Stimulated activated effector memory CD8-positive, alpha-beta T cell treated with anti-CD3 and anti-CD28 coated beads, Interleukin-12 subunit alpha, Interleukin-12 subunit beta, amount 100 ng/mL, for 72 hours (primary cell): ENCODE results near the gene CLEC7A.

Source experiments
- ATAC-seq: fragments of 150-1000 bp; cut with Tn5 transposase; 2 replicates; pipeline ENCODE4 v1.10.0; 2021
- DNase-seq, 2 donors: peaks; one replicate each; pipeline ENCODE4 v3.0.0; 2021 to 2022; ENCODE audit warnings: low spot score in 2 of 2
- H3K27ac Mint-ChIP-seq: one replicate; pipeline ENCODE4 v1.8.0; 2022; ENCODE audit warnings: mild to moderate bottlenecking, mixed read lengths
- H3K36me3 Mint-ChIP-seq: one replicate; pipeline ENCODE4 v1.8.0; 2022; ENCODE audit warnings: mild to moderate bottlenecking, mixed read lengths
- H3K4me1 Mint-ChIP-seq: one replicate; pipeline ENCODE4 v1.8.0; 2022; ENCODE audit warnings: mixed read lengths
- H3K4me3 Mint-ChIP-seq: one replicate; pipeline ENCODE4 v1.8.0; 2022; ENCODE audit warnings: mild to moderate bottlenecking, mixed read lengths
- H3K9me3 Mint-ChIP-seq: one replicate; pipeline ENCODE4 v1.8.0; 2022; ENCODE audit warnings: mixed read lengths

The CLEC7A gene

DNA sequence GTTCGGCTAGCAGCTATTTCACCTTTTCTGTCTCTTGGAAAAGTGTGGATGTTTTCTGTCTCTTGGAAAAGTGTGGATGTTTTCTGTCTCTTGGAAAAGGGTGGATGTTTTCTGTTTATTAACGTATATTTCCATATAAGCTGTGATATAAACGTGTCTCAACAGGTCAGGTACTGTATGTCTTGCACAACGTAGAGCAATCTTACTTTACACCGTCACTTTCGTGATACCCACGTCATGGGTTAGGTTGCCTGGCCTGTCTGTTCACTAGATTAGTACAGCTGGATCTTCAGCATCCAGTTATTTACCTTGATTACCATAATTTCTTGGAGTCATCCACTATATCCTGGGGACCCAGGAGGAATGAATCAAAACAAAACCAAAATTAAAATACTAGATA, 14.1 kb downstream of the CLEC7A start:
- Mint-ChIP-seq H3K27ac (no peak overlapping the region), H3K4me1 (no peaks in the 10 kb centered on the region), H3K36me3 (no peaks in the 10 kb centered on the region), H3K9me3 (peaks cover 3% of the 10 kb centered on the region), H3K4me3 (no peak overlapping the region)
- DNase-seq: no peak
- no peak for ATAC-seq

DNA sequence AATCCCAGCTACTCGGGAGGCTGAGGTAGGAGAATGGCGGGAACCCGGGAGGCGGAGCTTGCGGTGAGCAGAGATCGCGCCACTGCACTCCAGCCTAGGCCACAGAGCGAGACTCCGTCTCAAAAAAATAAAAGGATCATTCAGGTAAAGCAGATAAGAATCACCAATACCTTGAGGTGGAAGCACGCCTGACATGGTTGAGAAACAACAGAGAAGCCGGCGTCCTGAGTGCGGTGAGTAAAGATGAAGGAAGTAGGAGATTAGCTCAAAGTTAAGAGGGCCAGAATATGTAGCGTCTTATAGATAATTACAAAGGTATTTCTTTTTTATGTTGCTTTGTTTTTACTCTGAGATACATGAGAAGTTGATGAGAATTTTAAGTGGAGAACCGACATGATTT, 14.7 kb downstream of the CLEC7A start:
- no peak for ATAC-seq
- no peak overlapping the region for H3K4me3 Mint-ChIP-seq
- peaks cover 3% of the 10 kb centered on the region for H3K9me3 Mint-ChIP-seq
- no peaks in the 10 kb centered on the region for H3K4me1 Mint-ChIP-seq
- DNase-seq: no peak
- H3K27ac Mint-ChIP-seq: no peak overlapping the region
- no peaks in the 10 kb centered on the region for H3K36me3 Mint-ChIP-seq

DNA sequence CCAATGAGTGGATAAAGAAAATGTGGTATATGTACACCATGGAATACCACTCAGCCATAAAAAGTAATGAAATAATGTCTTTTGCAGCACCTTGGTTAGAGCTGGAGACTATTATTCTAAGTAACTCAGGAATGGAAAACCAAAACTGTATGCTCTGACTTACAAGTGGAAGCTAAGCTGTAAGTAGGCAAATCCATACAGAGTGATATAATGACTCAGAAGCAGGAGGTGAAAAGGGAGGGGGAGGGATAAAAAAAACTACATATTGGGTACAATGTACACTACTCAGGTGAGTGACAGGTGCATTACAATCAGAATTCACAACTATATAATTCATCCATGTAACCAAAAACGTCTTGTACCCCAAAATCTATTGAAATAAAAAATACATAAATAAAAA, 16.1 kb downstream of the CLEC7A start:
- ATAC-seq (no peak), DNase-seq (no peak)
- Mint-ChIP-seq H3K36me3 (no peaks in the 10 kb centered on the region), H3K9me3 (no peaks in the 10 kb centered on the region), H3K4me3 (no peak overlapping the region), H3K27ac (no peak overlapping the region), H3K4me1 (no peaks in the 10 kb centered on the region)

DNA sequence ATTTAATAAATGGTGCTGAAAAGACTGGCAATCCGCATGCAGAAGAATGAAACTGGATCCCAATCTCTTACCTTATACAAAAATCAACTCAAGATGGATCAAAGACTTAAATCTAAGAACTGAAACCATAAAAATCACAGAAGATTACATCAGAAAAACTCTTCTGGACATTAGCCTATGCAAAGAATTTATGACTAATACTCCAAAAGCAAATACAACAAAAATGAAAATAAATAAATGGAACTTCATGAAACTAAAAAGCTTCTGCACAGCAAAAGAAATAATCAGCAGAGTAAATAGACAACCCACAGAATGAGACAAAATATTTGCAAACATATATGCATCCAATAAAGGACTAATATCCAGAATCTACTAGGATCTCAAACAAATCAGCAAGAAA, 16.9 kb downstream of the CLEC7A start:
- ATAC-seq: no peak
- Mint-ChIP-seq H3K9me3 (no peaks in the 10 kb centered on the region), H3K27ac (no peak overlapping the region), H3K4me1 (no peaks in the 10 kb centered on the region), H3K4me3 (no peak overlapping the region), H3K36me3 (no peaks in the 10 kb centered on the region)
- no peak for DNase-seq

DNA sequence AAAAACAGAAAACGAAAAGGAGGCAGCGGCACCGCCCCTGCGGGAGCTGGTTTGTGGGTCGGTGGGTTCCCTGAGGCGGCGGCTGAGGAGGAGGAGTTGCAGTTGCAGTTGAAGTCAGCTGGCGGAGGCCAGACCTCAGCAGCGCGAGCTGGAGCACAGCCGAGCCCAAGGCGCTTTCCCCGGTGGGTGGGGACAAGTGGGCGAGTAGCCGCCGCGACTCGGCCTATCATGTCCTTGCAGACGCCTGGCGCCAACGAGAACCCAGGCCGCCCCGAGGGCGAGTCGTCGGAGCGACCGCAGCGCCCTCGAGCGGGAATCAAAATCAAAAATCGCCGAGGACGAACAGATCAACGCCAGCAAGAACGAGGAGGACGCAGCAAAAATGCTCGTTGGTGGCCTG, 18.5 kb downstream of the CLEC7A start:
- Mint-ChIP-seq H3K4me1 (no peaks in the 10 kb centered on the region), H3K36me3 (no peaks in the 10 kb centered on the region), H3K4me3 (no peak overlapping the region), H3K27ac (no peak overlapping the region), H3K9me3 (no peaks in the 10 kb centered on the region)
- DNase-seq (no peak), ATAC-seq (no peak)

DNA sequence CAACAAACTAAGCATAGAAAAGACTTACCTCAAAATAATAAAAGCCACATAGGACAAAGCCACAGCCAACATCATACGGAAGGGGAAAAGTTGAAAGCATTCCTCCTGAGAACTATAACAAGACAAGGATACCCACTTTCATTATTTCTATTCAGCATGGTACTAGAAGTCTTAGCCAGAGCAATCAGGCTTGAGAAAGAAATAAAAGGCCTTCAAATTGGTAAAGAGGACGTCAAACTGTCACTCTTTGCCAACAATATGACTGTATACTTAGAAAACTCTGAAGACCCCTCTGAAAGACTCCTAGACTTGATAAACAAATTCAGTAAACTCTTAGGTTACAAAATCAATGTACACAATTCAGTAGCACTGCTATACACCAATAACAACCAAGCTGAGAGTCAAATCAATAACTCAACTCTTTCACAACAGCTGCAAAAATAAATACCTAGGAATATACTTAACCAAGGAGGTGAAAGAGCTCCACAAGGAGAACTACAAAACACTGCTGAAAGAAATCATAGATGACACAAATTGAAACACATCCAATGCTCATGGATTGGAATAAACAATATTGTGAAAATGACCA, 19.6 kb downstream of the CLEC7A start:
- no peak for DNase-seq
- no peaks in the 10 kb centered on the region for H3K4me1 Mint-ChIP-seq
- H3K9me3 Mint-ChIP-seq: no peaks in the 10 kb centered on the region
- no peak overlapping the region for H3K27ac Mint-ChIP-seq
- ATAC-seq: no peak
- H3K36me3 Mint-ChIP-seq: no peaks in the 10 kb centered on the region
- H3K4me3 Mint-ChIP-seq: no peak overlapping the region

DNA sequence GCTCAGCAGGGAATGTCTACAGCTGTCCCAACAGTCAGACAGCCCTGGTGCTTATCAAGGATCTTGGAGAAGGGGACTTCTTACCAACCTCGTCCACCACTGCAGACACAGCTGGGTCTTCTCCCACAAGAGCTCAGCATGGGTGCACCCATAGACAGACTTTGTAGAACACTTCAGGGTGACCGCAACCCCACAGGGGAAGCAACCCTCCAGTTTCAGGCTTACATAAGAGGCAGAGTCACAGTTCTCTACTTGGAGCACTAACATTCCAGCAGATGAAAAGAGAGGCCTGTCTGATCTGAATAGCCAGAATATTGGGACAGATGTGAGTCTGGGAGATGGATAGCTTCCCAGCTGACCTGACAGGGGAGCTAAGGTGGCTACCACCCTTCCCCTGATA, 27.7 kb downstream of the CLEC7A start:
- H3K36me3 Mint-ChIP-seq: no peaks in the 10 kb centered on the region
- no peak overlapping the region for H3K4me3 Mint-ChIP-seq
- no peak for ATAC-seq
- no peak overlapping the region for H3K27ac Mint-ChIP-seq
- peaks cover 5% of the 10 kb centered on the region for H3K9me3 Mint-ChIP-seq
- H3K4me1 Mint-ChIP-seq: no peaks in the 10 kb centered on the region
- no peak for DNase-seq

DNA sequence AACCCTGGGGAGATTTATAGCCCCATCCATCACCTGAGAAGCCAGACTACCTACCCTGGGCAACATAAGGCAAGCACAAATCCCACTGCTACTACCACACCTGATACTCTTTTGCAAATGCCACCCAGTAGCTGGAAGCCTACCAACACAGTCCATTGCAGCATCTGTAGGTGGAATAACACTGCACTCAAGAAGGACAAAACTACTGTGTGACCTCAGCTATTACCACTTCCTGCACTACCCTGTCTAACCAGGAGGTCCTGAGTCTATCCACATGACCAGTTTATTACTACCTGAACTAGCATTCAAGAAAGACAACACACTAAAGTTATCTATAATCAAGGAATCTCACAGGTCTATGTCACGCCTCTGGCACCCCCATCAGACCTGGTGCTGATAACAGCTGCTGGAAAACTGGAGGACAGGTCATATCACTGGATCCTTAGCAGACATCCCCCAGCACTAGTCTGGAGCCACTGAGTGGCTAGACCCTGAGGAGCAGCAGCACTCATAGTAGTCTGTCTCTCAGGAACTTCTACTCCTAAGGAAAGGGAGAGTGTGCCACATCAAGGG, 28.3 kb downstream of the CLEC7A start:
- no peak overlapping the region for H3K27ac Mint-ChIP-seq
- peaks cover 5% of the 10 kb centered on the region for H3K9me3 Mint-ChIP-seq
- H3K36me3 Mint-ChIP-seq: no peaks in the 10 kb centered on the region
- no peaks in the 10 kb centered on the region for H3K4me1 Mint-ChIP-seq
- no peak for ATAC-seq
- no peak for DNase-seq
- H3K4me3 Mint-ChIP-seq: no peak overlapping the region

DNA sequence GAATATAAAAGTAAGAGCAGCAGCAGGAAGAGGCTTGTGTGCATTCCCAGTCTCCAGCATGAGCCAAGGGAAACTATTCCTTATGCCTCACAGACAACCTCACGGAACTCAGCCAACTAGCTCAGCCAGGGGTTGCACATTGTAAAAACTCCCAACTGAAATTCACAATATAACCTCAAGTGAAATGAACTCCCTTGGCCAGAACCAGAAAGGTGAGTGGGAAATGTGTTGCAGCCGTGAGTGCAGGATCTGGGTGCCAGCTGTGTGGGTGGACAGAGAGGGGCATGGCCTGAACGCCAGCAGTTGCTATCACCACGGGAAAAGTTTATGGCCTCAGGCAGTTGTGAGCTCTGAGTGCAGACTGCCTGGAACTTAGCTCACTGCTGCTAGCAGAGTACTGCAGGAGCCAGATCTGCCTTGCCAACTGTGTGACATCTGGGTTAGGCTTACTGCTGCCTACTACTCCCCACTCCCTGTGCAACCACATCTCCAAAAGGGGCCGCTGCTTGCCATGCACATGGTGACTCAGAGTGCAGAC, 28.9 kb downstream of the CLEC7A start:
- H3K27ac Mint-ChIP-seq: no peak overlapping the region
- DNase-seq (no peak), ATAC-seq (no peak)
- H3K36me3 Mint-ChIP-seq: no peaks in the 10 kb centered on the region
- H3K4me1 Mint-ChIP-seq: no peaks in the 10 kb centered on the region
- H3K4me3 Mint-ChIP-seq: no peak overlapping the region
- H3K9me3 Mint-ChIP-seq: peaks cover 5% of the 10 kb centered on the region

DNA sequence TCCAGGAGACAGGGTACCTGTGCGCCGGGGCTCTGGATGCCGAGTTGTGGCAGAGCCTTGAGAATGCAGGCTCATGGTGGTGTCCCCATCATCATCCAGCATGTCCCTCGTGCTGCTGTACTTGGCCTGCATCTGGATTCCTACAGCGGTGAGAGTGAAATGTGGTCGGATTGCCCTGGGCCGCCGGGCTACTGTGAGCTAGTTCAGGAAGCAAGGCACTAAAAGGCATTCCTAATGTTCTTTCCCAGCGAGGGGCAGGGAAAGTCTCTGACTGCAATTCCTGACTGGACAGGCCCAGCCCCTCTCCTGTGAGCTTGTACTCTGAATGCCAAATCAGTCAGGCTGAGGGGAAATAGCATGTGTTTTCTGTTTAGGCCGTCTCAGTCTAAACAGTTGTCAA, 31.2 kb downstream of the CLEC7A start, which contains the start of gene CLEC1A:
Gene CLEC1A (minus strand): TSS at position 195 of the 400 bp plus-strand sequence. CDS start 63 bp downstream, at position 132.
- Mint-ChIP-seq H3K36me3 (no peaks in the 10 kb centered on the region), H3K4me3 (no peak within 1 kb of the TSS), H3K27ac (no peak within 1 kb of the TSS), H3K4me1 (no peaks in the 10 kb centered on the region), H3K9me3 (peaks cover 5% of the 10 kb centered on the region)
- DNase-seq: no peak
- no peak for ATAC-seq

DNA sequence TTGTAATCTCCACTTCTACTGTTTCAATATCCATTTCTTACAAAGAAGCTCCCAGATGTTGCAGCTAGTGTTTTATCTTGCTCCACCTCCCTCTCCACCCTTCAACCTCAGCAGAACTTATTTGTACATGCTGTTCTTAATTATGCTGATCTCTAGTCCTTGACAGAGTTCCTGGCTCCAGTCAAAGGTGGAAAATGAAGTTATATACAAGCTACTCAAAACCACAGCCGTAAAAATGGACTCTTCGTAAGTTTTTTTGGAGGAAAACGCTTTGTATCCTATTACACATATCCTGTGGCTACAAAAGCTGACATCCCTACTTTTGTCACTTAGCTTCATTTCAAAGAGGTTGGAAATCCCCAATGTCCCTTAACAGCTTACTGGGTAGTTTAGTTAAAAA, 32.5 kb downstream of the CLEC7A start:
- Mint-ChIP-seq H3K9me3 (no peaks in the 10 kb centered on the region), H3K4me3 (no peak overlapping the region), H3K4me1 (no peaks in the 10 kb centered on the region), H3K27ac (no peak overlapping the region), H3K36me3 (no peaks in the 10 kb centered on the region)
- no peak for DNase-seq
- ATAC-seq: no peak

DNA sequence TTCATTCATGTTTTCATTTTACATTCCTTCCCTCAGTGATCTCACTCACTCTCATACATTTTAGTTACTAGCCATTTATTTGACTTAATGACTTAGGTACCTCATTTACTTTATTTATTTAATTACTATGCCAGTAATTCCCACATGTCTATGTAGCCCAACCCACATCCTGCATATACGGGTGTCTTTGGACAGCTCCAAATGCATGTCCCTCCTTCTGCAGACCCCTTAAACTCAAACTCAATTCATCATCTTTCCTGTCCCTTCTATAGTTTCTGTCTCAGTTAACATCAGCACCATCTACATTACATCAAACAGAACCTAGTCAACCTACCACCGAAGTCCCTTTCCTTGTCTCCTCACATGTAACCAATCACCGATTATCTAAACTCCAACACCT, 34.0 kb downstream of the CLEC7A start:
- Mint-ChIP-seq H3K9me3 (no peaks in the 10 kb centered on the region), H3K36me3 (no peaks in the 10 kb centered on the region), H3K4me1 (no peaks in the 10 kb centered on the region), H3K4me3 (no peak overlapping the region), H3K27ac (no peak overlapping the region)
- DNase-seq (no peak), ATAC-seq (no peak)

DNA sequence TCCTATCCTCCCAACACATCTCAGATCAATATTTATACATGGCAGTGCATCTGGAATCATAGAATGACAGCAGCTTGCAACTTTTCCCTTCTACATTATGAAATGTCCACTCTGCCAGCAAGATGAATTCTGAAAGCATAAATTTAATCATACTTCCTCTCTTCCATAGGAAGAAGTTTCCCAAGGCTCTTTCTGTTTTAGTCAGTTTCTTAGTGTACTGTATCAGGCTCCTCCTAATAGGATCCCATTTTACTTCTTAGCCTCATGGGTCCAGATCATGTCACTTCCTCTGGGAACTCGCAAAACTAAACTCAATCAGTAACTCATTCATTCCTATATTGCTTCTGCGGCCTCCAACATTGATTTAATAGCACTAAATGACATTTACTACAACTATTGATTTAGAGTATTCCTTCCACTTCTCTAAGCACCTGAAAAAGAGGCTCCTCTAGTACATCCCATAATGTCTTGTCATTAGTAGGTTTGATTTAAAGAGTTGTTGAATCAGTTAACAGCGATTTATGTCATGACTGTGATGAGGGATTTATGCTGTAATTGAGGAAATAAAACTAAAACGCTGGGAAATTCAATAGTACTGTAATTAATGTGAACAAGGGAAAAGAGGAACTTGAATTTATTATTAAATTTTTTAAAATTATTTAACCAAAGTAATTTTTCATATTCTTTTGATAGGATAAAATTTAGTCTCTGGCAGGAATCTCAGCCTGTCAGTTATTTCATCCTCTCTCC, 35.2 kb downstream of the CLEC7A start:
- no peaks in the 10 kb centered on the region for H3K9me3 Mint-ChIP-seq
- no peaks in the 10 kb centered on the region for H3K4me1 Mint-ChIP-seq
- ATAC-seq (no peak), DNase-seq (no peak)
- H3K27ac Mint-ChIP-seq: no peak overlapping the region
- no peaks in the 10 kb centered on the region for H3K36me3 Mint-ChIP-seq
- no peak overlapping the region for H3K4me3 Mint-ChIP-seq

DNA sequence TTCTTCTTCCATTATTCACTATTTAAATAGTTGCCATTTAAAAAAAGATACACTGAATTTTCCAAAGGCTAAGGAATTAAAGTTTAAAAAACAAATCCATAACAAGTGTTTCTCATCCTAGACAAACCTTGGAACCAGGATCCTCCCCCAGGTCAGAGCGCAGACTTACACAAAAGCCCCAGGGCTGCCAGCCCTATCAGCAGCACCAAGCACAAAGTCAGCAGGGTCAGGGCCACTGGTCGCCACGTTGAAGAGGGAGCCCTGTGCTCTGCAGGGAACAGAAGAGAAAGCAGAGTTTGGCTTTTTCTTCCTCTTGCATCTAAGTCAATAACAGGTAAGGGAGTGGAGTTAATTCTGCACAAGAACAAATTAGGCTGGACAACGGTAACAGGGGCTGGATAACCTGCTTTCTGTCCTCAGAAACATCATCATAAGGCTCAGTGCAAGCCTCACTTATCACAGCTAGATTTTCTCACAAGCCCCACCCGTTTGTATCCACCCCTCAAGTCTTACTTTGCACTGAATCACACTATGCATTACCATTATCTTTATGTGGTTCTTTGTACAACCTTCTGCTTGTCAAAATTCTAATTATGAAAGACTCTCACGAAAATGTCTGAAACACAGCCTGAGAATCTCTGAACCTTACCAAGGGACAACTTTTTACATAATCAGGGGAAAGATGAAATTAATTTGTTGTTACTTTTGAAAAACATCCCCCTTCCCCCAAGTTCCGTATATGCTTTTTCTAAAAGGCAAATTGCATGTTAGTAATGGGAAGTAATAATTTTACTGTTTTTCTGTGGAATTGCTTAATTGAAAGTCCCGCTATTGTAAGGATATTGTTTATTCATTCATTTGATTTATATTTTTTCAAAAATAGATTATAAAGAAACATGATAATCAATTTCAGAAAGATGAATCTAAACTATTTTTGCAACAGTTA, 40.8 kb downstream of the CLEC7A start:
- Mint-ChIP-seq H3K36me3 (no peaks in the 10 kb centered on the region), H3K27ac (no peak overlapping the region), H3K9me3 (peaks cover 5% of the 10 kb centered on the region), H3K4me1 (no peaks in the 10 kb centered on the region), H3K4me3 (no peak overlapping the region)
- ATAC-seq: no peak
- no peak for DNase-seq

DNA sequence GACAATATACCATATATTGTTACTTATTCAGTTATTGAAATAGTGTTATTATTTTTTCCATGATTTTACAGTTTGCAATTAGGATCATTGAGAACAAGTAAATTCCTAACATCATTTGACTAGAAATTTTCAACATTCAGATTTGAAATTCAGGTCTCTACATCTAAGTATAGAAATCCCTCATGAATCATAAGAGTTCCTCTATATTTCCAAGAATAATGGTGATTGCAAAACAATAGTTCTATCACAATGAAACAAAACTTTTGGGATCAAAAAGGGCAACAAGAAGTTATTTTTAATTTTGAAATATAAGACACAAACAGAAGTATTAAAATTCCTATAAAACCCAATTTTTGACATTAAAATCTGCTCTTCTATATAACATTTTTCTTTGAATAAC, 42.0 kb downstream of the CLEC7A start:
- DNase-seq (no peak), ATAC-seq (no peak)
- Mint-ChIP-seq H3K27ac (no peak overlapping the region), H3K9me3 (peaks cover 11% of the 10 kb centered on the region), H3K4me3 (no peak overlapping the region), H3K36me3 (no peaks in the 10 kb centered on the region), H3K4me1 (no peaks in the 10 kb centered on the region)
